Measurements from ENCODE around the gene RDX. TPM values are rescaled to one million over a fixed set of nuclear protein-coding genes. Genes with fewer than 3 reads are reported as not detected.

Gene RDX
- total and polyA plus RNA-seq, 2 donors (not counting 1 experiment from before 2014, with no cell fraction given) = 4.4 to 34.8 TPM

DNA sequence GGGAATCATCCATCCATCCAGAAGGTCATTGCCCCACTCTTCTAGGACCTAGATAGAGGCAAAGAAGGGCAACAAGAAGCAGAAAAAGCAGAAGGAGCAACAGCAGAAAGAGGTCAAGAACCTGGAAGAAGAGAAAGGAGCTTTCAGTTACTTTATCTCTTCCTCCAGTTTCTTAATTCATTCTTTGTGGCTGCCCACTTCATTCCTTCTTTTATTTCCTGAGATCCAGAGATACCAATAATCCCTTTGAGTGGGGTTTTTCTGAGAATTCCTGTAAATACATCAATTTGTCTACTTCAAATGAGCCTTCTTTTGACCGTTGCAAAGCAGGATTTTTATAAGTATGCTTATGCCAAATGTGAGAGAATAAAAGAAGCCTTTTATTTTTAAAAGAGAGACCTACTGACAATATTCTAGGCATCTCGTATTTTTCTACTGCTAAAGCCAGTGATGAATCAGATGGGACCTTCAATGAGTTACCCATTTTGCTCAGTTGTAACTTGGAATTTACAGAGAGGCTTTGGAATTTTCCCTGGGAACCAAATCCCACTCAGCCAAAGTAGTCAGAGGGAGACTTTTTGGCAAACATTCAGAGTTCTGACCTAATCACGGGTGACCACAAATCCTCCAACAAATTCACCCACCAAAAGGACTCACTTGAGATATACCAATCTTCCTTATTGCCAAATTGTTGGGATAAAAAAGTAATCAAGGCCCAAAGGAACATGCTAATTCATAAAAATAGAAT is 148.3 kb downstream of the RDX start:
- H3K9me3 Mint-ChIP-seq (ENCODE audit: insufficient read depth) = no peaks in the 10 kb centered on the region
- WGBS (ENCODE audit: insufficient coverage) = 67% methylated on average over 1 of the region's 3 CpGs
- H3K4me3 Mint-ChIP-seq = no peak overlapping the region
- intact Hi-C loops (cut with micrococcal nuclease) = no loop called here
- ChIA-PET CTCF (no interaction called here), POLR2A (no interaction called here)
- no peak for TF ChIP-seq EZH2 (IDR thresholded peaks at IDR 0.05; ENCODE audit: borderline replicate concordance, insufficient read depth, low read depth, low read length, poor library complexity, severe bottlenecking)
- TF ChIP-seq, protein P1, sequence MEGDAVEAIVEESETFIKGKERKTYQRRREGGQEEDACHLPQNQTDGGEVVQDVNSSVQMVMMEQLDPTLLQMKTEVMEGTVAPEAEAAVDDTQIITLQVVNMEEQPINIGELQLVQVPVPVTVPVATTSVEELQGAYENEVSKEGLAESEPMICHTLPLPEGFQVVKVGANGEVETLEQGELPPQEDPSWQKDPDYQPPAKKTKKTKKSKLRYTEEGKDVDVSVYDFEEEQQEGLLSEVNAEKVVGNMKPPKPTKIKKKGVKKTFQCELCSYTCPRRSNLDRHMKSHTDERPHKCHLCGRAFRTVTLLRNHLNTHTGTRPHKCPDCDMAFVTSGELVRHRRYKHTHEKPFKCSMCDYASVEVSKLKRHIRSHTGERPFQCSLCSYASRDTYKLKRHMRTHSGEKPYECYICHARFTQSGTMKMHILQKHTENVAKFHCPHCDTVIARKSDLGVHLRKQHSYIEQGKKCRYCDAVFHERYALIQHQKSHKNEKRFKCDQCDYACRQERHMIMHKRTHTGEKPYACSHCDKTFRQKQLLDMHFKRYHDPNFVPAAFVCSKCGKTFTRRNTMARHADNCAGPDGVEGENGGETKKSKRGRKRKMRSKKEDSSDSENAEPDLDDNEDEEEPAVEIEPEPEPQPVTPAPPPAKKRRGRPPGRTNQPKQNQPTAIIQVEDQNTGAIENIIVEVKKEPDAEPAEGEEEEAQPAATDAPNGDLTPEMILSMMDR (IDR thresholded peaks at IDR 0.05) = no peak
- H3K9me3 ChIP-seq (ENCODE audit: control extremely low read depth in 1 of 3, control insufficient read depth in 2 of 3, insufficient read depth in 1 of 3, low read length in 2 of 3) = no peaks in the 10 kb centered on the region
- H3K36me3 ChIP-seq (replicated peaks in 1 of 2; ENCODE audit: control extremely low read depth in 1 of 2, control insufficient read depth in 1 of 2, extremely low read depth in 1 of 2, insufficient read depth in 2 of 2, low read length in 1 of 2) = no peaks in the 10 kb centered on the region
- no peaks in the 10 kb centered on the region for H3K27me3 ChIP-seq (replicated peaks in 1 of 4; ENCODE audit: control extremely low read depth in 1 of 4, control insufficient read depth in 3 of 4, insufficient read depth in 4 of 4, low read length in 3 of 4)
- ATAC-seq (ENCODE audit: low read depth) (no peak), DNase-seq (no peak)
- H3K9ac ChIP-seq (ENCODE audit: low read length) = no peak overlapping the region
- H3K4me2 ChIP-seq (replicated peaks; ENCODE audit: low read depth, low read length, poor library complexity, severe bottlenecking) = no peak overlapping the region
- no peaks in the 10 kb centered on the region for H3K4me1 ChIP-seq (ENCODE audit: control insufficient read depth in 2 of 2, insufficient read depth in 2 of 2, low read length in 2 of 2)
- no peak overlapping the region for H2AFZ ChIP-seq (ENCODE audit: insufficient read depth, low read depth, low read length, poor library complexity, severe bottlenecking)
- H3K4me1 Mint-ChIP-seq = no peaks in the 10 kb centered on the region
- peaks cover 6% of the 10 kb centered on the region for H3K27me3 Mint-ChIP-seq
- H3K79me2 ChIP-seq (ENCODE audit: control insufficient read depth, insufficient read depth, low read length) = no peaks in the 10 kb centered on the region
- no peak overlapping the region for H3K4me3 ChIP-seq (ENCODE audit: control extremely low read depth in 1 of 5, extremely low read depth in 1 of 5, insufficient read depth in 1 of 5, low read depth in 2 of 5, low read length in 4 of 5)
- H4K20me1 ChIP-seq (ENCODE audit: control insufficient read depth, insufficient read depth, low read length, poor library complexity, severe bottlenecking) = no peaks in the 10 kb centered on the region
- H3K27ac ChIP-seq (ENCODE audit: low read length in 2 of 2) = no peak overlapping the region
- no peak overlapping the region for H3K27ac Mint-ChIP-seq

DNA sequence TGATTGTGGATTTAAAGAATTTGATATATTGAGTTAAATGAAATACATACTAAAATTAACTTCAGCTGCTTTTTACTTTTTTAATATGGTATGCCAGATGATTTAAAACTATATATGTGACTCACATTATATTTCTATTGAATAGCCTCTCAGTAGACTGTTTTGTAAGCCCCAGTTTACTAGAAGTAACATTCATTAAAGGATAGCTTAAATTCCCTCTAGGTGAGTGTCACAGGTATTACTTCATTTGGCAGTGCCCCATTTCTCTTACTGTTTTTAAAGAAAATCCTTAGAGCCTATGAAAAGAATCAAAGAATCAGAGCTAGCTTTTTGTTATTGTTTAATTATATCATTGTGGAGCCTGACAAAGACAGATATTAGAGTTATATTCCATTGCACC is 154.6 kb downstream of the RDX start:
- DNase-seq (no peak), ATAC-seq (ENCODE audit: low read depth) (no peak)
- Mint-ChIP-seq H3K9me3 (ENCODE audit: insufficient read depth) (no peaks in the 10 kb centered on the region), H3K27ac (no peak overlapping the region), H3K4me1 (no peaks in the 10 kb centered on the region), H3K27me3 (peaks cover 4% of the 10 kb centered on the region), H3K4me3 (no peak overlapping the region)
- Histone ChIP-seq H4K20me1 (ENCODE audit: control insufficient read depth, insufficient read depth, low read length, poor library complexity, severe bottlenecking) (no peaks in the 10 kb centered on the region), H3K79me2 (ENCODE audit: control insufficient read depth, insufficient read depth, low read length) (no peaks in the 10 kb centered on the region), H3K9me3 (ENCODE audit: control extremely low read depth in 1 of 3, control insufficient read depth in 2 of 3, insufficient read depth in 1 of 3, low read length in 2 of 3) (no peaks in the 10 kb centered on the region), H2AFZ (ENCODE audit: insufficient read depth, low read depth, low read length, poor library complexity, severe bottlenecking) (no peak overlapping the region), H3K9ac (ENCODE audit: low read length) (no peak overlapping the region), H3K36me3 (replicated peaks in 1 of 2; ENCODE audit: control extremely low read depth in 1 of 2, control insufficient read depth in 1 of 2, extremely low read depth in 1 of 2, insufficient read depth in 2 of 2, low read length in 1 of 2) (no peaks in the 10 kb centered on the region), H3K27ac (ENCODE audit: low read length in 2 of 2) (no peak overlapping the region), H3K27me3 (replicated peaks in 1 of 4; ENCODE audit: control extremely low read depth in 1 of 4, control insufficient read depth in 3 of 4, insufficient read depth in 4 of 4, low read length in 3 of 4) (no peaks in the 10 kb centered on the region), H3K4me2 (replicated peaks; ENCODE audit: low read depth, low read length, poor library complexity, severe bottlenecking) (no peak overlapping the region), H3K4me3 (ENCODE audit: control extremely low read depth in 1 of 5, extremely low read depth in 1 of 5, insufficient read depth in 1 of 5, low read depth in 2 of 5, low read length in 4 of 5) (no peak overlapping the region), H3K4me1 (ENCODE audit: control insufficient read depth in 2 of 2, insufficient read depth in 2 of 2, low read length in 2 of 2) (no peaks in the 10 kb centered on the region)
- TF ChIP-seq, protein P1 (IDR thresholded peaks at IDR 0.05) = no peak
- no peak for TF ChIP-seq EZH2 (IDR thresholded peaks at IDR 0.05; ENCODE audit: borderline replicate concordance, insufficient read depth, low read depth, low read length, poor library complexity, severe bottlenecking)
- ChIA-PET POLR2A (no interaction called here), CTCF (no interaction called here)
- intact Hi-C loops (cut with micrococcal nuclease) = no loop called here
